ENCODE data around the gene ROR2.

ROR2 gene

DNA sequence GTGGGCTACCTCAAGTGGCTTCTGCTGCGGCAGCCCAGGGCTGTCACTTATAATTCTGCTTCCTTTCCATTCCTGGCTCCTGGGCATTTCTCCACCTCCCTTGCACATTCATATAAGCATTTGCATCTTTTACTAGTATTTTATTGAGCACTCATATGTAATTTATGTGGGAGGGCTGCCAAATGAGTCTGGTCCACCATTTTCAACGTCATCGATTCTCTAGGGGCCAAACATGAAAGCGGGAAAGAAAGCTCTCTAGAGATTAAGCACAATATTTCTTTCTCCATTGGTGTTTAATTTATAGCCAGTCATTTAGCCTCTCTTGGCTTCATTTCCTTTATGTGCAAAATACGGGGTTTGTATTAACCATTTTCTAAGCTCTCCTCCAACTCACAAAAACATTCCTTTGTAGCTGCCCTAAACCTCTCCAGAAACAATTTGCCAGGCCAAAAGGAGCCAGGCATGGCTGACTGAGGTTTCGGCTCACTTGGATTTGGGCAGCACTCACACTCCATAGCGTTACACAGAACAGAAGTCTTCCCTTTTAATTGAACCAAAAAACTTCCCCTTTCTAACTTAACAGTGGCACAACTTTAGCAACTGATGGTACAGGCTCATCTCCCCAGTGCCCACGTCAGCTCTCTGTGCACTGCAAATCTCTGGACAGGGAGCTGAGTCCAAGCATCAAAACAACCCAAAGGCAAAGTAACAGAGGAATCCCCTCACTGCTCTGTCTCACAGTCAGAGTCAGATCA, 183.5 kb downstream of the ROR2 start:
- no peak for DNase-seq

GRCh38 chr9:91765296-91765695, 184.7 kb downstream of the ROR2 start:
- no peak for DNase-seq

- DNase-seq = no peak
Measured at GRCh38 chr9:91764661-91765060, 185.4 kb downstream of the ROR2 start.

- no peak for DNase-seq
Measured at GRCh38 chr9:91761362-91761761, 188.7 kb downstream of the ROR2 start.

- DNase-seq = no peak
Measured at GRCh38 chr9:91760906-91761305, 189.1 kb downstream of the ROR2 start.

DNA sequence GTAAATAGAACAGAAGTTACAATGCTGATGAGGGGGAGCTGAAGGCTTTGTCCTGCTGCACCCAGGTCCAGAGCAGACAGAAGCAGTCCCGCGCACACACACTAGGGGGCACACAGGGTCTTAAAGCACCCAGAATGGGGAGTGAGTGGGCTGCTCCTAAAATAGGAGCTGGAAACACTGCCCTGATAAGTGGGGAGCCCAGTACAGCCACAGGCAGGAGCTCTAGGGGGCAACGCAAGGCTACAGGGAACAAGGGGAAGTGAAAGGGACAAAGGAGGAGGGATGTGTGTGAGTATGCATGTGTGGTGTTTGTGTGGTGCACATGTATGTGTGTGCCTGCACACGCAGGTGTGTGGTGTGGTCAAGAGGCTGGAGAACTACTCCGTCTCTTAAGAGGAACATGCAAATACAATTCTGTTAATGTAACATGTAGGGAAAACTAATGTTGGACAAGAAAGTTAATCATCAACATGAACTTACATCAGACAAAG, 191.5 kb downstream of the ROR2 start:
- DNase-seq = peak; percentile 12

DNA sequence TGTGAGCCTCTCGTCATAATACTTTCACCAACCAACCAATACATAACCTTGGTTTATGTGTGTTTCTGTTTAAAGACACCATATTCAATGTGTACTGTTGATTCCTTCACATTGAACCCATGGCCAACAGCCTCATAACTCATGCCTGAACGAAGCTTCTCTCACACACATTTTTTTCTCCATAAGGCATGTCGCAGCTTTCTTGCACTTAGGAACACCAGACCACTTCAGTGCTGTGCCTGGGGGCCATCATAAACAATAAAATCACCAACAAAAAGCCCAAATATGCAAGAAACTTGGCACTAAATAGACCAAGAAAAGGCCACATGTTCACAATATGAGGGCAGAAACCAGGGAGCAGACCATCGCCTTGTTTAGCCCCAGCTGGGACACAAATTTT, 192.2 kb downstream of the ROR2 start:
- no peak for DNase-seq

- no peak for DNase-seq
Measured at GRCh38 chr9:91756510-91756780, 193.6 kb downstream of the ROR2 start.

DNA sequence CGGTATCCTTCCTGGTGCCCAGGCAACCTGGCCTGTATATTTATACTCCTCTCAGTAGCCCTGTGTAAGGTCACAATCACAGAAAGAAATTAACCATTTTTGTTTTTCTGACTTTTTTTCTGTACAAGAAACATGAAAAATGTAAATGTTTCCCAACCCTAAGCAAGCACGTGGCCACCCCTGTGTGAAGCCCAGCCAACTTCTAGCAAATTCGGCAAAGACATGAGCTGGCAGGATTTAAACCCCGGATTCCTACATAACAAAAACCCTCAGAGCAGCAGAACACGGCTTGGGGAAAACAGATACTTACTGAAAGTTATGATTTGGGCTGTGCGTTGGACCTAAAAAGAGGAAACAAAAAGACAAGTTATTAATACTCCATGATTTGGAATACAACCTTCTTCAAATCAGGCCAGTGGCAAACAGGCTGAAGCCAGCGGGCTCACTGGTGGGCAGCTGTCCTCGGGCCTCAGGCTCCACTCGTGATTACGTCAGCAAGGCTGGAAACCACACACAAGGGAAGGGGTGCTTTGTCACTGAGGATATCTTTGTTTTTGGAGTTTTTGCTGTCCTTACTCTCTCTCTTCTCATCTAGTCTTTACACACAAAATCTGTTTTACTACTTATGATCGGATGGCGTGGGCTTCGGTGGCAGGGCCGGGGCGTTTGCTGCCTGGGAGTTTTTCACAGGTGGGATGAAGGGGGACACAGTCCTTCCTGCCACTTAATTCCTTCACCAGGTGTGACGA, 194.1 kb downstream of the ROR2 start:
- no peak for DNase-seq

- no peak for DNase-seq
Measured at GRCh38 chr9:91753711-91754110, 196.3 kb downstream of the ROR2 start.

- no peak for DNase-seq
Measured at GRCh38 chr9:91751922-91752321, 198.1 kb downstream of the ROR2 start.

- DNase-seq = no peak
Measured at GRCh38 chr9:91750343-91750742, 199.7 kb downstream of the ROR2 start.

- DNase-seq = no peak
Measured at GRCh38 chr9:91746904-91747303, 203.1 kb downstream of the ROR2 start.

- no peak for DNase-seq
Measured at GRCh38 chr9:91746357-91746756, 203.7 kb downstream of the ROR2 start.

DNA sequence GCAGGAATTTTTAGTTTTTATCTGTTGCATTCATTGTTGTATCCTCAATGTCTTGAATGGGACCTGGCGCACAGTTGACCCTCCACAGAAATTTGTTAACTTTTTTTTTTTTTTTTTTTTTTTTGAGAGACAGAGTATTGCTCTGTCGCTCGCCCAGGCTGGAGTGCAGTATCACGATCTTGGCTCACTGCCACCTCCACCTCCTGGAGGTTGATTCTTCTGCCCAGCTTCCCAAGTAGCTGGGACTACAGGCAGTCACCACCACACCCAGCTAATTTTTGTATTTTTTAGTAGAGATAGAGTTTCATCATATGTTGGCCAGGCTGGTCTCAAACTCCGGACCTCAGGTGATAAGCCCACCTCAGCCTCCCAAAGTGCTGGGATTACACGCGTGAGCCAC, 205.9 kb downstream of the ROR2 start:
- no peak for DNase-seq

DNA sequence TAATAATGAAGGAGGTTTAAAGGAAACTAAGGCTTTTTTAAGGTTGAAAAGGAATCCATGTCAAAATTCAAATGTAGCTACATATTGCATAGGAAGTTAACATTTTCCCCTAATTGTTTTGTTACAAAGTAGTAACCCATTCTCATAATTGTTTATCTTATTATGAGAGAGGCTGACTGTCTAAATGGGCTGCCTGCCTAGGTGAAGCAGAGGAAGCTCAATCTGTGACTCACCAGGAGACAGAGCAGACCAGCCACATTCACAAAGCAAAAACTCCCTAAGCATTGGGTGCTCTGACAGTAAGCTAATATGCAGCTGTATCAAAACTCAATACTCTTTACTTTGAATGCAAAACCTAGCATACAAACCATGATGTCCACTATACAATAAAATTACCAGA, 208.5 kb downstream of the ROR2 start:
- no peak for DNase-seq

DNA sequence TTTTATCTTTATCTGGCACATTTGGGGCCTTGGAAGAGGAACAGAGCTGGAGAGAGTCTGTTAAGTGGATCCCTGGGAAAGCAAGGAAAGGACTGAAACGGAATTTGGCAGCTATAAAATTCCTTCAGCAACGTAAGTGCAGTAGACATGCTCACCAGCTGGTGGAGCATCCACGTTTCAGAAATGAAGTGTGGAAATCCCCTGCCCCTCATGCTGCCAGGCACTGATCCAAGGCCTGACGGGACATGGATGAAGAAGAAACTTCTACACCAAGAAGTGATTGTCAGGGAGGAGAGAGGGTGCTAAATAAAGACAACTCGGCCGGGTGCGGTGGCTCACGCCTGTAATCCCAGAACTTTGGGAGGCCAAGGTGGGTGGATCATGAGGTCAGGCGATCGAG, 209.3 kb downstream of the ROR2 start:
- no peak for DNase-seq

GRCh38 chr9:91736898-91737601, 213.0 kb downstream of the ROR2 start:
- DNase-seq = no peak

DNA sequence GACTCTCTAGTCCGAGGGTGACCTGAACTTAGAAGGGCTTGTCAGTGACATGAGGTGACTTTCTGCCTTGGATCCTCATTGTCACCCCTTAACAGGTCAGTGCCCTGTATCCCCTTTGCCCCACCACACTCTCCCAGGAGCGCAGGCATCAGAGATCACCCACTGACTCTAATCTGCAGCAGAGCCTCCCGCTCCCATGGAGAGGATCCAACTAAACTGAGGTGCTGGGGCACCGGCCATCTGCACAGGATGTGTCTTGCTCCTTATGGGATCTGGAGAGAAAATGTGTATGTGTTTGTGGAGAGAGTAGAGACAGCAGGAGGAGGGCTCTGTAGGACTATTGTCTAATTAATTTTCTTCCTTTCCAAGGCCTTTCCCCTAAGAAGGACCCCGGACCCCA, 213.7 kb downstream of the ROR2 start:
- DNase-seq = no peak

DNA sequence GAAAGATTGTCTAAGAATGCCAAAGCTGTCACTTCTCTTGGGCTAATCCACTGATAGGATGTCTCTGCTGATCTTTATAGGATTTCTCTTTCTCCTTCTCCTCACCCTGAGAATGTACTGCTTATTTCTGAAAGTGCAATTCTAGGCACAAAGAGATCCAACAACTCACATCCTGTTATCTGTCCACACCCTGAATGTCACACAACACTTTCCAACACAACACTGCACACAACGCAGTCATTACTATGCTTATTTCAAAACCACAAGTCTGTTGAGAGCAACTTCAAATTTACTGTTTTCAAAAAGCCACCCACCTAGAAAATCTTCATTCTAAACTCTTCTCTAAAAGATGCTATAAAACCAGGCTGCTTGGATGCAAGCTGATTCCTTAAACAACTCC, 215.0 kb downstream of the ROR2 start:
- DNase-seq = no peak

DNA sequence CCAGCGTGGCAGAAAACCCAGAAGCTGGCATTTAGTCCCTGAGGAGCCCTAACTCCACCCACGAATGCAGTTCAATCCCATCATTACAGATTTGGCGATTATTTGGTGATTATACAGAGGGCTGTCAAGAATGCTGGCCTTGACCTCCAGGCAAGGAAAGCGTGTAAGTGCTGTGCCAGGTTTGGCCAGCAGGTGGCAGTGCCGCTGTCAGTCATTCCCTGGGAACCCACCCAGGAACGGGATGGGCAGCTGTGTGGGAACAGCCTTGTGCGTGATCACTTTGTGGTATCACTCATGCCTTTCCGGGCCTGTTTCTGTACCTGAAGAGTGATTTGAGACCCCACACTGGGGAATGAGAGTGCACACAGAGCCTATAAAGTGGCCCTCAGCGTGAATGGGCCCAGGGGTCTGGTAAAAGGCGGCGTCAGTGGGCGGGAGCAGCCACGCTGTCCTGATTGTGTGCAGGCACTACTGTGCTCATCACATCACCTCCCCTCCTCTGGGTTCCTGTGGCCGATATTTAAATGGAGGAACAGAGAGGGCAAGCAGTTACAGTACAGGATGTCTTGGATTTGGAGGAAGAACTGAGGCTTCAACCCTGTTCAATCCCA, 215.6 kb downstream of the ROR2 start:
- DNase-seq = peak; percentile 58

GRCh38 chr9:91733006-91733624, 216.9 kb downstream of the ROR2 start:
- DNase-seq = no peak

Data from activated CD4-positive, alpha-beta T cell treated with anti-CD3 and anti-CD28 coated beads, Interleukin-2, amount 50 U/mL, for 1 hour (primary cell).